ENCODE measurements around the gene PKP2. TPM values are rescaled to one million over a fixed set of nuclear protein-coding genes. Genes with fewer than 3 reads are reported as not detected.

Gene PKP2
- total and polyA plus RNA-seq, 2 of the 4 experiments (the other 2 are of a cell fraction): 0.10 to 0.18 TPM

DNA sequence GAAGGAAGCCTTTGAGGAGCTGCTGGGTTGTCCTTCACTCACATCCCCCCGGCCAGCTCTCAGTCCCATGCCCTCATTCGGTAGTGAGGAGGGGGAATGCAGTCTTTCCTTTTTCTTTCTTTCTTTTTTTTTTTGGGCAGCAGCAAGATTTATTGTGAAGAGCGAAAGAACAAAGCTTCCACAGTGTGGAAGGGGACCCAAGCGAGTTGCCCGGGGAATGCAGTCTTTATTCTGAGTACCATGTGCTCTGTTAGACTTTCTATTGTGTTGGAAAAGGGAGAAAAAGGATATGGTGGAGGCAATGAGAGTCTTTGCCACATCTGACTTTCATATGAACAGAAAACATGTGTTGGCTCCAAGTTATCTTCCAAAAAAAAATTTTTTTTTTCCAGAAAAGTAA lies 111.0 kb downstream of the PKP2 start:
- H4K8ac ChIP-seq (ENCODE audit: low read depth in 2 of 2, low read length in 2 of 2): no peak overlapping the region
- in situ Hi-C loops (cut with MboI; ENCODE audit: low sequenced_read_pairs): no loop called here
- BruUV-seq (replicated peaks): no TSS peak
- H2BK120ac ChIP-seq (ENCODE audit: low read depth, low read length): no peak overlapping the region
- no peaks in the 10 kb centered on the region for H3K36me3 ChIP-seq (ENCODE audit: control insufficient read depth, insufficient read depth, low read length)
- H3K4me3 ChIP-seq (ENCODE audit: insufficient read depth, low read depth, low read length): no peak overlapping the region
- no peak overlapping the region for H4K5ac ChIP-seq (ENCODE audit: low read depth, low read length)
- no CpG with 5 or more reads among the region's 5 CpGs for WGBS, 2 experiments (ENCODE audit: extremely low coverage in 2 of 2, insufficient read length in 1 of 2)
- CTCF ChIA-PET: no interaction called here
- H3K23ac ChIP-seq (ENCODE audit: low read depth, low read length): no peak overlapping the region
- no peak overlapping the region for H3K27ac ChIP-seq (ENCODE audit: insufficient read depth, low read length)
- no peaks in the 10 kb centered on the region for H3K27me3 ChIP-seq (ENCODE audit: control insufficient read depth, insufficient read depth, low read length)
- intact Hi-C loops (cut with micrococcal nuclease): no loop called here
- H2BK5ac ChIP-seq (ENCODE audit: low read depth, low read length, poor library complexity, severe bottlenecking): no peak overlapping the region
- dilution Hi-C loops (cut with HindIII; ENCODE audit: low sequenced_read_pairs, unreplicated experiment): no loop called here
- no peak overlapping the region for H3K18ac ChIP-seq (ENCODE audit: low read depth, low read length)
- H4K91ac ChIP-seq (ENCODE audit: insufficient read depth, low read depth, low read length): no peak overlapping the region
- ATAC-seq (ENCODE audit: low read depth): no peak
- POLR2A ChIA-PET (ENCODE audit: unreplicated experiment): no interaction called here
- H2AFZ ChIP-seq (replicated peaks; ENCODE audit: low read length, poor library complexity): no peak overlapping the region
- H3K56ac ChIP-seq (ENCODE audit: extremely low read depth, insufficient read depth, low read length): no peak overlapping the region
- H3K4me1 ChIP-seq (ENCODE audit: control insufficient read depth, insufficient read depth, low read length): no peaks in the 10 kb centered on the region
- H4K20me1 ChIP-seq (ENCODE audit: insufficient read depth, low read length): no peaks in the 10 kb centered on the region
- no peak overlapping the region for H2AK5ac ChIP-seq (ENCODE audit: low read depth, low read length)
- no peaks in the 10 kb centered on the region for H3K9me1 ChIP-seq (ENCODE audit: insufficient read depth, low read length)
- no peak for DNase-seq
- TF ChIP-seq RFX5 (IDR thresholded peaks at IDR 0.05; ENCODE audit: low read depth, low read length) (no peak), SMC3 (IDR thresholded peaks at IDR 0.05; ENCODE audit: low read depth, low read length) (no peak), RAD21 (IDR thresholded peaks at IDR 0.05; ENCODE audit: low read length) (no peak), MAFK (IDR thresholded peaks at IDR 0.05; ENCODE audit: low read depth, low read length) (no peak), NFE2L2 (IDR thresholded peaks at IDR 0.05; ENCODE audit: low read depth, low read length) (no peak), RCOR1 (IDR thresholded peaks at IDR 0.05; ENCODE audit: insufficient replicate concordance, low read length) (no peak), CEBPB (IDR thresholded peaks at IDR 0.05; ENCODE audit: low read depth, low read length) (no peak), POLR2A (IDR thresholded peaks at IDR 0.05; ENCODE audit: low read depth, low read length) (no peak), MXI1 (IDR thresholded peaks at IDR 0.05; ENCODE audit: borderline replicate concordance, low read depth, low read length) (no peak), FOS (IDR thresholded peaks at IDR 0.05; ENCODE audit: low read depth, low read length) (no peak), MAZ (IDR thresholded peaks at IDR 0.05; ENCODE audit: borderline replicate concordance, low read depth, low read length) (no peak), CHD1 (IDR thresholded peaks at IDR 0.05; ENCODE audit: low read depth, low read length) (no peak), BHLHE40 (IDR thresholded peaks at IDR 0.05; ENCODE audit: low read depth, low read length) (no peak)
- TF ChIP-seq, protein P1, sequence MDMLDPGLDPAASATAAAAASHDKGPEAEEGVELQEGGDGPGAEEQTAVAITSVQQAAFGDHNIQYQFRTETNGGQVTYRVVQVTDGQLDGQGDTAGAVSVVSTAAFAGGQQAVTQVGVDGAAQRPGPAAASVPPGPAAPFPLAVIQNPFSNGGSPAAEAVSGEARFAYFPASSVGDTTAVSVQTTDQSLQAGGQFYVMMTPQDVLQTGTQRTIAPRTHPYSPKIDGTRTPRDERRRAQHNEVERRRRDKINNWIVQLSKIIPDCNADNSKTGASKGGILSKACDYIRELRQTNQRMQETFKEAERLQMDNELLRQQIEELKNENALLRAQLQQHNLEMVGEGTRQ (IDR thresholded peaks at IDR 0.05; ENCODE audit: low read depth, low read length): no peak
- TF ChIP-seq, protein P2, sequence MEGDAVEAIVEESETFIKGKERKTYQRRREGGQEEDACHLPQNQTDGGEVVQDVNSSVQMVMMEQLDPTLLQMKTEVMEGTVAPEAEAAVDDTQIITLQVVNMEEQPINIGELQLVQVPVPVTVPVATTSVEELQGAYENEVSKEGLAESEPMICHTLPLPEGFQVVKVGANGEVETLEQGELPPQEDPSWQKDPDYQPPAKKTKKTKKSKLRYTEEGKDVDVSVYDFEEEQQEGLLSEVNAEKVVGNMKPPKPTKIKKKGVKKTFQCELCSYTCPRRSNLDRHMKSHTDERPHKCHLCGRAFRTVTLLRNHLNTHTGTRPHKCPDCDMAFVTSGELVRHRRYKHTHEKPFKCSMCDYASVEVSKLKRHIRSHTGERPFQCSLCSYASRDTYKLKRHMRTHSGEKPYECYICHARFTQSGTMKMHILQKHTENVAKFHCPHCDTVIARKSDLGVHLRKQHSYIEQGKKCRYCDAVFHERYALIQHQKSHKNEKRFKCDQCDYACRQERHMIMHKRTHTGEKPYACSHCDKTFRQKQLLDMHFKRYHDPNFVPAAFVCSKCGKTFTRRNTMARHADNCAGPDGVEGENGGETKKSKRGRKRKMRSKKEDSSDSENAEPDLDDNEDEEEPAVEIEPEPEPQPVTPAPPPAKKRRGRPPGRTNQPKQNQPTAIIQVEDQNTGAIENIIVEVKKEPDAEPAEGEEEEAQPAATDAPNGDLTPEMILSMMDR (conservative IDR thresholded peaks at IDR 0.05; ENCODE audit: low read depth, low read length): no peak
- TF ChIP-seq, protein P3, sequence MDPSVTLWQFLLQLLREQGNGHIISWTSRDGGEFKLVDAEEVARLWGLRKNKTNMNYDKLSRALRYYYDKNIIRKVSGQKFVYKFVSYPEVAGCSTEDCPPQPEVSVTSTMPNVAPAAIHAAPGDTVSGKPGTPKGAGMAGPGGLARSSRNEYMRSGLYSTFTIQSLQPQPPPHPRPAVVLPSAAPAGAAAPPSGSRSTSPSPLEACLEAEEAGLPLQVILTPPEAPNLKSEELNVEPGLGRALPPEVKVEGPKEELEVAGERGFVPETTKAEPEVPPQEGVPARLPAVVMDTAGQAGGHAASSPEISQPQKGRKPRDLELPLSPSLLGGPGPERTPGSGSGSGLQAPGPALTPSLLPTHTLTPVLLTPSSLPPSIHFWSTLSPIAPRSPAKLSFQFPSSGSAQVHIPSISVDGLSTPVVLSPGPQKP (IDR thresholded peaks at IDR 0.05; ENCODE audit: borderline replicate concordance, low read depth, low read length): no peak
- no peak overlapping the region for H2BK15ac ChIP-seq (ENCODE audit: low read depth, low read length)
- H3K14ac ChIP-seq (replicated peaks; ENCODE audit: low read depth, low read length): no peak overlapping the region
- H2AK9ac ChIP-seq (replicated peaks; ENCODE audit: low read depth, low read length, poor library complexity): no peak overlapping the region
- no peaks in the 10 kb centered on the region for H3K79me1 ChIP-seq (ENCODE audit: low read depth in 1 of 2, low read length in 2 of 2)
- H3K4me2 ChIP-seq (ENCODE audit: low read depth, low read length): no peak overlapping the region
- H3K4ac ChIP-seq (ENCODE audit: low read depth, low read length): no peak overlapping the region
- H2BK20ac ChIP-seq (ENCODE audit: low read depth, low read length): no peak overlapping the region
- H3K9me3 ChIP-seq (ENCODE audit: control insufficient read depth, insufficient read depth, low read length): no peaks in the 10 kb centered on the region
- no peak overlapping the region for H3K9ac ChIP-seq (ENCODE audit: low read depth, low read length)
